NB4 (cell line): ENCODE results near the gene MED29.

Experiments used
- MYC ChIP-seq: IDR thresholded peaks from 2 replicates; pipeline ENCODE4 v1.6.1; 2011; ENCODE audit warnings: low read depth, low read length
- POLR2A ChIP-seq: IDR thresholded peaks from 2 replicates; pipeline ENCODE4 v1.6.1; 2011; ENCODE audit warnings: mild to moderate bottlenecking; ENCODE audit not compliant: insufficient read length; ENCODE audit errors: extremely low read depth
- TF ChIP-seq, protein P1 (sequence below): IDR thresholded peaks from one replicate; pipeline ENCODE4 v1.5.1; 2012; ENCODE audit warnings: low read depth, low read length

DNA sequence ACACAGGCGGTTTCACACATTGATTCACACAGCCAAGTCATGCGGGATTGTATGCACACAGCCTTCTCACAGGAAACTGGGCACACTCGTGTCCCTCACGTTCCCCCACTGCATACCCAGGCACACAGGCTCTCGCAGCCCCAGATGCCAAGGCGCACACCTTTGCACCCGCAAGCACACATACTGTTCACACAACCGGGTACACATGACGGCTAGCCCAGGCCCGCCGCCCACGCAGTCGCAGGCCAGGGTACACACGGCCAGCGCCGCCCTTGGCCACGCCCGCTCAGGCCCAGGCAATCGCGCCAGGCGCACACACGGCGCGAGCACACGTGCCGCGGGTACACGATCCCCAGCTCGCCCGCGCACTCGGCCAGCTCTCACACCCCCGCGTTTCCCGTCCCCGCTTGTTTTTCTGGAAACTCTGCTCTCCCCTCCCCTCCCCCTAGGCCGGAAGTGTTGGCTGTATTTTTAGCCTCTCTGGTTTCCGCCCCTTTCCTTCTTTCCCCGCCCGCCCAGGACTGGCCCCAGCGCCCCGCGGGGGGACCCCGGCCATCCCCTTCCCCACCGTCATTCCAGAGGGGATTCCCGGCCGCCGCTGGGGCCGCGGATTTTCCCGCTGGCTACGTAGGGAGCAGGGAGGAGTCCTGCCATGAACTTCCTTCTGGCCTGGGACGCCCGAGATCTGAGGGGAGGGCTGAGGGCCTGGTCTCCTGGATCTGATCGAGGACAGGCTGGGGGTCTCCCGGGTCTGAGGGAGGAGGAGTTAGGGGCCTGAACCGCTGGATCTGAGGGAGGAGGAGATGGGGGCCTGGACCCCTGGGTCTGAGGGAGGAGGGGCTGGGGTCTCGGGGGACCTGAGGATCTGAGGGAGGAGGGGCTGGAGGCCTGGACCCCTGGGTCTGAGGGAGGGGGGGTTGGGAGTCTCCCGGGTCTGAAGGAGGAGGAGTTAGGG, 11.4 kb downstream of the MED29 start:
- TF ChIP-seq POLR2A (no peak), MYC (0 out of 2 replicates have a peak, but pooled peaks have one; percentile 57)
- TF ChIP-seq, protein P1, sequence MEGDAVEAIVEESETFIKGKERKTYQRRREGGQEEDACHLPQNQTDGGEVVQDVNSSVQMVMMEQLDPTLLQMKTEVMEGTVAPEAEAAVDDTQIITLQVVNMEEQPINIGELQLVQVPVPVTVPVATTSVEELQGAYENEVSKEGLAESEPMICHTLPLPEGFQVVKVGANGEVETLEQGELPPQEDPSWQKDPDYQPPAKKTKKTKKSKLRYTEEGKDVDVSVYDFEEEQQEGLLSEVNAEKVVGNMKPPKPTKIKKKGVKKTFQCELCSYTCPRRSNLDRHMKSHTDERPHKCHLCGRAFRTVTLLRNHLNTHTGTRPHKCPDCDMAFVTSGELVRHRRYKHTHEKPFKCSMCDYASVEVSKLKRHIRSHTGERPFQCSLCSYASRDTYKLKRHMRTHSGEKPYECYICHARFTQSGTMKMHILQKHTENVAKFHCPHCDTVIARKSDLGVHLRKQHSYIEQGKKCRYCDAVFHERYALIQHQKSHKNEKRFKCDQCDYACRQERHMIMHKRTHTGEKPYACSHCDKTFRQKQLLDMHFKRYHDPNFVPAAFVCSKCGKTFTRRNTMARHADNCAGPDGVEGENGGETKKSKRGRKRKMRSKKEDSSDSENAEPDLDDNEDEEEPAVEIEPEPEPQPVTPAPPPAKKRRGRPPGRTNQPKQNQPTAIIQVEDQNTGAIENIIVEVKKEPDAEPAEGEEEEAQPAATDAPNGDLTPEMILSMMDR = no peak
